GM23338 (cell line): Measurements from ENCODE around the gene SLC9A9. TPM values are rescaled to one million over a fixed set of nuclear protein-coding genes. Genes with fewer than 3 reads are reported as not detected.

Experiments
- ATAC-seq: fragments of 200-7000 bp; cut with Tn5 transposase; 3 replicates; pipeline ENCODE4 v1.9.1; 2020
- DNase-seq: peaks from one replicate; pipeline ENCODE4 v3.0.0-alpha.2; 2015; ENCODE audit warnings: low spot score
- H2AFZ ChIP-seq: fragments of 200-600 bp; sonication (generic); 2 replicates; pipeline ENCODE4 v1.8.0; 2016; ENCODE audit warnings: antibody characterized with exemption, mild to moderate bottlenecking, moderate library complexity
- H3F3A ChIP-seq: fragments of 200-600 bp; sonication (generic); replicated peaks from 2 replicates; pipeline ENCODE4 v1.8.0; 2017; ENCODE audit warnings: antibody characterized with exemption, mixed run types, low read depth
- H3K27ac ChIP-seq: fragments of 200-600 bp; sonication (generic); 2 replicates; pipeline ENCODE4 v1.6.1; 2016; ENCODE audit warnings: low read depth
- H3K27me3 ChIP-seq: fragments of 200-600 bp; sonication (generic); 2 replicates; pipeline ENCODE4 v1.8.0; 2016; ENCODE audit warnings: mild to moderate bottlenecking, mixed run types, moderate library complexity; ENCODE audit not compliant: insufficient read depth
- H3K36me3 ChIP-seq: fragments of 200-600 bp; sonication (generic); 2 replicates; pipeline ENCODE4 v1.8.0; 2016; ENCODE audit warnings: mild to moderate bottlenecking; ENCODE audit not compliant: insufficient read depth
- H3K4me1 ChIP-seq: fragments of 200-600 bp; sonication (generic); 2 replicates; pipeline ENCODE4 v1.8.0; 2016; ENCODE audit warnings: mild to moderate bottlenecking, moderate library complexity; ENCODE audit not compliant: insufficient read depth
- H3K4me2 ChIP-seq: fragments of 200-600 bp; sonication (generic); 2 replicates; pipeline ENCODE4 v1.7.1; 2017; ENCODE audit warnings: mixed run types
- H3K4me3 ChIP-seq: fragments of 200-600 bp; sonication (generic); 2 replicates; pipeline ENCODE4 v1.6.1; 2016; ENCODE audit warnings: mixed run types
- H3K79me2 ChIP-seq: fragments of 200-600 bp; sonication (generic); replicated peaks from 2 replicates; pipeline ENCODE4 v1.8.0; 2017; ENCODE audit warnings: mild to moderate bottlenecking; ENCODE audit not compliant: insufficient read depth
- H3K9me2 ChIP-seq: fragments of 200-600 bp; sonication (generic); 2 replicates; pipeline ENCODE4 v1.8.0; 2017; ENCODE audit not compliant: insufficient read depth
- H4K20me1 ChIP-seq: fragments of 200-600 bp; sonication (generic); replicated peaks from 2 replicates; pipeline ENCODE4 v1.8.0; 2017; ENCODE audit warnings: mild to moderate bottlenecking; ENCODE audit not compliant: insufficient read depth
- H3K27ac Mint-ChIP-seq: 2 replicates; pipeline ENCODE4 v1.8.0; 2020; ENCODE audit warnings: inconsistent platforms, mild to moderate bottlenecking, moderate library complexity, mixed read lengths
- H3K27me3 Mint-ChIP-seq: 3 replicates; pipeline ENCODE4 v1.8.0; 2022; ENCODE audit warnings: low read depth, mild to moderate bottlenecking, moderate library complexity, mixed read lengths, inconsistent platforms; ENCODE audit not compliant: insufficient read depth, poor library complexity
- H3K36me3 Mint-ChIP-seq: 3 replicates; pipeline ENCODE4 v1.8.0; 2021; ENCODE audit warnings: low read depth, mild to moderate bottlenecking, inconsistent platforms, moderate library complexity, mixed read lengths
- H3K4me1 Mint-ChIP-seq: 3 replicates; pipeline ENCODE4 v1.8.0; 2020; ENCODE audit warnings: mild to moderate bottlenecking, inconsistent platforms, mixed read lengths
- H3K4me3 Mint-ChIP-seq: 3 replicates; pipeline ENCODE4 v1.8.0; 2021; ENCODE audit warnings: moderate library complexity, mild to moderate bottlenecking, inconsistent platforms, mixed read lengths
- H3K9me3 Mint-ChIP-seq: 3 replicates; pipeline ENCODE4 v1.8.0; 2020; ENCODE audit warnings: moderate library complexity, mild to moderate bottlenecking, inconsistent platforms, mixed read lengths
- CREB1 ChIP-seq: fragments of 250-450 bp; sonication (Bioruptor Pico); IDR thresholded peaks from 2 replicates; pipeline ENCODE4 v1.5.0; 2020; ENCODE audit warnings: low read depth, mild to moderate bottlenecking, moderate library complexity
- ETS1 ChIP-seq: IDR thresholded peaks from 2 replicates; pipeline ENCODE4 v1.6.1; 2016; ENCODE audit warnings: antibody characterized with exemption
- EZH2 ChIP-seq: fragments of 200-600 bp; sonication (generic); IDR thresholded peaks from one replicate; pipeline ENCODE4 v1.8.0; 2017; ENCODE audit warnings: antibody characterized with exemption, mild to moderate bottlenecking, low read depth; ENCODE audit not compliant: unreplicated experiment
- EZH2phosphoT487 ChIP-seq: fragments of 200-600 bp; sonication (generic); IDR thresholded peaks from one replicate; pipeline ENCODE4 v1.8.1; 2018; ENCODE audit warnings: antibody characterized with exemption; ENCODE audit not compliant: unreplicated experiment
- JUNB ChIP-seq: IDR thresholded peaks from one replicate; pipeline ENCODE4 v1.6.1; 2016; ENCODE audit warnings: antibody characterized with exemption; ENCODE audit not compliant: unreplicated experiment
- NANOG ChIP-seq: IDR thresholded peaks from 2 replicates; pipeline ENCODE4 v1.6.1; 2016; ENCODE audit warnings: antibody characterized with exemption, borderline replicate concordance
- POLR2AphosphoS5 ChIP-seq: IDR thresholded peaks from 2 replicates; pipeline ENCODE4 v1.6.1; 2016; ENCODE audit warnings: antibody characterized with exemption, low read depth
- STAT1 ChIP-seq: IDR thresholded peaks from one replicate; pipeline ENCODE4 v1.6.1; 2016; ENCODE audit warnings: antibody characterized with exemption; ENCODE audit not compliant: unreplicated experiment
- ZNF114 ChIP-seq: fragments of 250-450 bp; sonication (Bioruptor Pico); IDR thresholded peaks from 2 replicates; pipeline ENCODE4 v1.5.0; 2020; ENCODE audit warnings: mild to moderate bottlenecking, moderate library complexity
- ZNF331 ChIP-seq: fragments of 250-450 bp; sonication (Bioruptor Pico); IDR thresholded peaks from 2 replicates; pipeline ENCODE4 v1.5.0; 2020; ENCODE audit warnings: low read depth, mild to moderate bottlenecking, moderate library complexity
- polyA plus RNA-seq: library from polyadenylated mRNA; unstranded; fragments of >200 nt; fragmentation: Nextera tagmentation; extraction: Ambion mirVana; gene quantifications from 2 replicates; pipeline ENCODE4 v1.2.1, GENCODE V29; 2016
- total RNA-seq: library from RNA; depleted of rRNA; stranded (reverse); fragments of >200 nt; shearing (Covaris generic); gene quantifications from 2 replicates; pipeline ENCODE4 v1.2.3, GENCODE V29; 2014
- TF ChIP-seq, protein P1 (sequence below), 2 experiments: fragments of 200-600 bp in 1 of 2; sonication (generic) in 1 of 2; conservative IDR thresholded peaks; 2 replicates each; pipeline versions ENCODE4 v1.5.1 to v1.6.1; 2016 to 2017; ENCODE audit warnings: antibody characterized with exemption in 2 of 2, low read depth in 2 of 2, mild to moderate bottlenecking in 2 of 2, moderate library complexity in 1 of 2
- TF ChIP-seq, protein P2 (sequence below): fragments of 250-450 bp; sonication (Bioruptor Pico); IDR thresholded peaks from 2 replicates; pipeline ENCODE4 v1.5.0; 2020; ENCODE audit warnings: mild to moderate bottlenecking, moderate library complexity
- TF ChIP-seq, protein P3 (sequence below): IDR thresholded peaks from one replicate; pipeline ENCODE4 v1.6.1; 2018; ENCODE audit warnings: antibody characterized with exemption; ENCODE audit not compliant: unreplicated experiment

The SLC9A9 gene
- total and polyA plus RNA-seq, 2 experiments from 2014 or later = 1.3 to 1.6 TPM

GRCh38 chr3:143819890-143820289 lies 28.4 kb downstream of the SLC9A9 start:
- no peak overlapping the region for H3K27ac Mint-ChIP-seq
- no peaks in the 10 kb centered on the region for H3K9me2 ChIP-seq
- ATAC-seq (no peak), DNase-seq (no peak)
- no peak overlapping the region for H2AFZ ChIP-seq
- H3K36me3 Mint-ChIP-seq = no peaks in the 10 kb centered on the region
- H3K27ac ChIP-seq = no peak overlapping the region
- no peaks in the 10 kb centered on the region for H3F3A ChIP-seq
- no peaks in the 10 kb centered on the region for H3K36me3 ChIP-seq
- H3K4me1 ChIP-seq = no peaks in the 10 kb centered on the region
- H3K4me3 Mint-ChIP-seq = no peak overlapping the region
- H3K4me1 Mint-ChIP-seq = peaks cover 11% of the 10 kb centered on the region
- TF ChIP-seq ETS1 = no peak
- TF ChIP-seq JUNB = no peak
- no peak for TF ChIP-seq EZH2
- TF ChIP-seq, protein P1, sequence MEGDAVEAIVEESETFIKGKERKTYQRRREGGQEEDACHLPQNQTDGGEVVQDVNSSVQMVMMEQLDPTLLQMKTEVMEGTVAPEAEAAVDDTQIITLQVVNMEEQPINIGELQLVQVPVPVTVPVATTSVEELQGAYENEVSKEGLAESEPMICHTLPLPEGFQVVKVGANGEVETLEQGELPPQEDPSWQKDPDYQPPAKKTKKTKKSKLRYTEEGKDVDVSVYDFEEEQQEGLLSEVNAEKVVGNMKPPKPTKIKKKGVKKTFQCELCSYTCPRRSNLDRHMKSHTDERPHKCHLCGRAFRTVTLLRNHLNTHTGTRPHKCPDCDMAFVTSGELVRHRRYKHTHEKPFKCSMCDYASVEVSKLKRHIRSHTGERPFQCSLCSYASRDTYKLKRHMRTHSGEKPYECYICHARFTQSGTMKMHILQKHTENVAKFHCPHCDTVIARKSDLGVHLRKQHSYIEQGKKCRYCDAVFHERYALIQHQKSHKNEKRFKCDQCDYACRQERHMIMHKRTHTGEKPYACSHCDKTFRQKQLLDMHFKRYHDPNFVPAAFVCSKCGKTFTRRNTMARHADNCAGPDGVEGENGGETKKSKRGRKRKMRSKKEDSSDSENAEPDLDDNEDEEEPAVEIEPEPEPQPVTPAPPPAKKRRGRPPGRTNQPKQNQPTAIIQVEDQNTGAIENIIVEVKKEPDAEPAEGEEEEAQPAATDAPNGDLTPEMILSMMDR (conservative IDR thresholded peaks at IDR 0.05; ENCODE audit: low read depth in 2 of 2) = no peak
- TF ChIP-seq POLR2AphosphoS5 = no peak
- no peak for TF ChIP-seq ZNF114 (CRISPR knock-in tag)
- no peak for TF ChIP-seq CREB1
- TF ChIP-seq, protein P2, sequence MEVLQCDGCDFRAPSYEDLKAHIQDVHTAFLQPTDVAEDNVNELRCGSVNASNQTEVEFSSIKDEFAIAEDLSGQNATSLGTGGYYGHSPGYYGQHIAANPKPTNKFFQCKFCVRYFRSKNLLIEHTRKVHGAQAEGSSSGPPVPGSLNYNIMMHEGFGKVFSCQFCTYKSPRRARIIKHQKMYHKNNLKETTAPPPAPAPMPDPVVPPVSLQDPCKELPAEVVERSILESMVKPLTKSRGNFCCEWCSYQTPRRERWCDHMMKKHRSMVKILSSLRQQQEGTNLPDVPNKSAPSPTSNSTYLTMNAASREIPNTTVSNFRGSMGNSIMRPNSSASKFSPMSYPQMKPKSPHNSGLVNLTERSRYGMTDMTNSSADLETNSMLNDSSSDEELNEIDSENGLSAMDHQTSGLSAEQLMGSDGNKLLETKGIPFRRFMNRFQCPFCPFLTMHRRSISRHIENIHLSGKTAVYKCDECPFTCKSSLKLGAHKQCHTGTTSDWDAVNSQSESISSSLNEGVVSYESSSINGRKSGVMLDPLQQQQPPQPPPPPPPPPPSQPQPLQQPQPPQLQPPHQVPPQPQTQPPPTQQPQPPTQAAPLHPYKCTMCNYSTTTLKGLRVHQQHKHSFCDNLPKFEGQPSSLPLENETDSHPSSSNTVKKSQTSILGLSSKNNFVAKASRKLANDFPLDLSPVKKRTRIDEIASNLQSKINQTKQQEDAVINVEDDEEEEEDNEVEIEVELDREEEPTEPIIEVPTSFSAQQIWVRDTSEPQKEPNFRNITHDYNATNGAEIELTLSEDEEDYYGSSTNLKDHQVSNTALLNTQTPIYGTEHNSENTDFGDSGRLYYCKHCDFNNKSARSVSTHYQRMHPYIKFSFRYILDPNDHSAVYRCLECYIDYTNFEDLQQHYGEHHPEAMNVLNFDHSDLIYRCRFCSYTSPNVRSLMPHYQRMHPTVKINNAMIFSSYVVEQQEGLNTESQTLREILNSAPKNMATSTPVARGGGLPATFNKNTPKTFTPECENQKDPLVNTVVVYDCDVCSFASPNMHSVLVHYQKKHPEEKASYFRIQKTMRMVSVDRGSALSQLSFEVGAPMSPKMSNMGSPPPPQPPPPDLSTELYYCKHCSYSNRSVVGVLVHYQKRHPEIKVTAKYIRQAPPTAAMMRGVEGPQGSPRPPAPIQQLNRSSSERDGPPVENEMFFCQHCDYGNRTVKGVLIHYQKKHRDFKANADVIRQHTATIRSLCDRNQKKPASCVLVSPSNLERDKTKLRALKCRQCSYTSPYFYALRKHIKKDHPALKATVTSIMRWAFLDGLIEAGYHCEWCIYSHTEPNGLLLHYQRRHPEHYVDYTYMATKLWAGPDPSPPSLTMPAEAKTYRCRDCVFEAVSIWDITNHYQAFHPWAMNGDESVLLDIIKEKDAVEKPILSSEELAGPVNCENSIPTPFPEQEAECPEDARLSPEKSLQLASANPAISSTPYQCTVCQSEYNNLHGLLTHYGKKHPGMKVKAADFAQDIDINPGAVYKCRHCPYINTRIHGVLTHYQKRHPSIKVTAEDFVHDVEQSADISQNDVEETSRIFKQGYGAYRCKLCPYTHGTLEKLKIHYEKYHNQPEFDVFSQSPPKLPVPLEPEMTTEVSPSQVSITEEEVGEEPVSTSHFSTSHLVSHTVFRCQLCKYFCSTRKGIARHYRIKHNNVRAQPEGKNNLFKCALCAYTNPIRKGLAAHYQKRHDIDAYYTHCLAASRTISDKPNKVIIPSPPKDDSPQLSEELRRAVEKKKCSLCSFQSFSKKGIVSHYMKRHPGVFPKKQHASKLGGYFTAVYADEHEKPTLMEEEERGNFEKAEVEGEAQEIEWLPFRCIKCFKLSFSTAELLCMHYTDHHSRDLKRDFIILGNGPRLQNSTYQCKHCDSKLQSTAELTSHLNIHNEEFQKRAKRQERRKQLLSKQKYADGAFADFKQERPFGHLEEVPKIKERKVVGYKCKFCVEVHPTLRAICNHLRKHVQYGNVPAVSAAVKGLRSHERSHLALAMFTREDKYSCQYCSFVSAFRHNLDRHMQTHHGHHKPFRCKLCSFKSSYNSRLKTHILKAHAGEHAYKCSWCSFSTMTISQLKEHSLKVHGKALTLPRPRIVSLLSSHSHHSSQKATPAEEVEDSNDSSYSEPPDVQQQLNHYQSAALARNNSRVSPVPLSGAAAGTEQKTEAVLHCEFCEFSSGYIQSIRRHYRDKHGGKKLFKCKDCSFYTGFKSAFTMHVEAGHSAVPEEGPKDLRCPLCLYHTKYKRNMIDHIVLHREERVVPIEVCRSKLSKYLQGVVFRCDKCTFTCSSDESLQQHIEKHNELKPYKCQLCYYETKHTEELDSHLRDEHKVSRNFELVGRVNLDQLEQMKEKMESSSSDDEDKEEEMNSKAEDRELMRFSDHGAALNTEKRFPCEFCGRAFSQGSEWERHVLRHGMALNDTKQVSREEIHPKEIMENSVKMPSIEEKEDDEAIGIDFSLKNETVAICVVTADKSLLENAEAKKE (CRISPR knock-in tag) = no peak
- no peak for TF ChIP-seq ZNF331
- TF ChIP-seq, protein P3, sequence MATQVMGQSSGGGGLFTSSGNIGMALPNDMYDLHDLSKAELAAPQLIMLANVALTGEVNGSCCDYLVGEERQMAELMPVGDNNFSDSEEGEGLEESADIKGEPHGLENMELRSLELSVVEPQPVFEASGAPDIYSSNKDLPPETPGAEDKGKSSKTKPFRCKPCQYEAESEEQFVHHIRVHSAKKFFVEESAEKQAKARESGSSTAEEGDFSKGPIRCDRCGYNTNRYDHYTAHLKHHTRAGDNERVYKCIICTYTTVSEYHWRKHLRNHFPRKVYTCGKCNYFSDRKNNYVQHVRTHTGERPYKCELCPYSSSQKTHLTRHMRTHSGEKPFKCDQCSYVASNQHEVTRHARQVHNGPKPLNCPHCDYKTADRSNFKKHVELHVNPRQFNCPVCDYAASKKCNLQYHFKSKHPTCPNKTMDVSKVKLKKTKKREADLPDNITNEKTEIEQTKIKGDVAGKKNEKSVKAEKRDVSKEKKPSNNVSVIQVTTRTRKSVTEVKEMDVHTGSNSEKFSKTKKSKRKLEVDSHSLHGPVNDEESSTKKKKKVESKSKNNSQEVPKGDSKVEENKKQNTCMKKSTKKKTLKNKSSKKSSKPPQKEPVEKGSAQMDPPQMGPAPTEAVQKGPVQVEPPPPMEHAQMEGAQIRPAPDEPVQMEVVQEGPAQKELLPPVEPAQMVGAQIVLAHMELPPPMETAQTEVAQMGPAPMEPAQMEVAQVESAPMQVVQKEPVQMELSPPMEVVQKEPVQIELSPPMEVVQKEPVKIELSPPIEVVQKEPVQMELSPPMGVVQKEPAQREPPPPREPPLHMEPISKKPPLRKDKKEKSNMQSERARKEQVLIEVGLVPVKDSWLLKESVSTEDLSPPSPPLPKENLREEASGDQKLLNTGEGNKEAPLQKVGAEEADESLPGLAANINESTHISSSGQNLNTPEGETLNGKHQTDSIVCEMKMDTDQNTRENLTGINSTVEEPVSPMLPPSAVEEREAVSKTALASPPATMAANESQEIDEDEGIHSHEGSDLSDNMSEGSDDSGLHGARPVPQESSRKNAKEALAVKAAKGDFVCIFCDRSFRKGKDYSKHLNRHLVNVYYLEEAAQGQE = no peak
- no peak for TF ChIP-seq NANOG
- no peak for TF ChIP-seq EZH2phosphoT487
- TF ChIP-seq STAT1 = no peak
- H3K27me3 Mint-ChIP-seq = peaks cover under 1% of the 10 kb centered on the region
- H3K9me3 Mint-ChIP-seq = no peaks in the 10 kb centered on the region; the same call in 2 of the 3 replicates
- no peaks in the 10 kb centered on the region for H3K27me3 ChIP-seq
- H3K79me2 ChIP-seq = no peaks in the 10 kb centered on the region
- H4K20me1 ChIP-seq = no peaks in the 10 kb centered on the region
- H3K4me3 ChIP-seq = no peak overlapping the region
- no peak overlapping the region for H3K4me2 ChIP-seq
